GM12878 (cell line): ENCODE data around the gene STAT5A. TPM values are rescaled to one million over a fixed set of nuclear protein-coding genes. Genes with fewer than 3 reads are reported as not detected.

Experiments
- ATAC-seq: fragments of 200-7000 bp; cut with Tn5 transposase; 3 replicates; pipeline ENCODE4 v1.9.1; 2020; ENCODE audit warnings: mild to moderate bottlenecking, moderate library complexity
- BruUV-seq: library from RNA; stranded (reverse); fragments of 400-500 nt; replicated peaks from 2 replicates; lab custom pipeline; 2021; lab: Mats Ljungman, UMichigan
- CTCF ChIA-PET: fragments of 300-600 bp; sonication (Branson Sonifier 250); formaldehyde crosslinking; extraction: SDS; loops from one replicate; lab custom pipeline; 2021; ENCODE audit warnings: inconsistent platforms; lab: Yijun Ruan, JAX
- POLR2A ChIA-PET: fragments of 350-600 bp; formaldehyde crosslinking; extraction: SDS; loops from one replicate; lab custom pipeline; 2021; ENCODE audit warnings: inconsistent platforms; lab: Charles Lee
- RAD21 ChIA-PET: fragments of 300-600 bp; sonication (Branson Sonifier 250); formaldehyde crosslinking; loops from one replicate; lab custom pipeline; 2023; ENCODE audit warnings: antibody characterized with exemption; ENCODE audit not compliant: unreplicated experiment; lab: Charles Lee
- SMC1A ChIA-PET: fragments of 300-600 bp; sonication (Branson Sonifier 250); formaldehyde crosslinking; loops from one replicate; lab custom pipeline; 2023; ENCODE audit not compliant: unreplicated experiment, uncharacterized antibody; lab: Charles Lee
- DNase-seq: peaks from one replicate; pipeline ENCODE4 v3.0.0-alpha.2; 2011; ENCODE audit warnings: low read depth, low spot score
- FAIRE-seq: peaks from 3 replicates; lab custom pipeline; 2011; peaks lifted over from hg19 to GRCh38; lab: Jason Lieb, UNC
- H2AFZ ChIP-seq: 2 replicates; pipeline ENCODE4 v1.6.0; 2011; ENCODE audit warnings: low read depth, low read length, control low read depth; ENCODE audit not compliant: control insufficient read depth
- H3K27ac ChIP-seq: 2 replicates; pipeline ENCODE4 v1.5.1; 2011; ENCODE audit warnings: control low read depth; ENCODE audit not compliant: control insufficient read depth, insufficient read depth
- H3K27me3 ChIP-seq, 2 experiments: replicated peaks in 1 of 2; 2 replicates each; pipeline versions ENCODE4 v1.6.0 to v1.6.1; 2011; ENCODE audit warnings: low read length in 1 of 2; ENCODE audit not compliant: control insufficient read depth in 2 of 2, insufficient read depth in 2 of 2
- H3K36me3 ChIP-seq, 2 experiments: 2 replicates each; pipeline ENCODE4 v1.5.1; 2011; ENCODE audit warnings: low read length in 1 of 2; ENCODE audit not compliant: control insufficient read depth in 2 of 2, insufficient read depth in 2 of 2
- H3K4me1 ChIP-seq: 2 replicates; pipeline ENCODE4 v1.6.1; 2011; ENCODE audit warnings: mild to moderate bottlenecking, low read length, moderate library complexity, mixed read lengths; ENCODE audit not compliant: control insufficient read depth, insufficient read depth
- H3K4me2 ChIP-seq: 2 replicates; pipeline ENCODE4 v1.6.0; 2011; ENCODE audit warnings: control low read depth; ENCODE audit not compliant: control insufficient read depth, insufficient read depth
- H3K4me3 ChIP-seq: fragments of 200-600 bp; sonication (generic); 2 replicates; pipeline ENCODE4 v1.5.1; 2016
- H3K79me2 ChIP-seq: 2 replicates; pipeline ENCODE4 v1.6.0; 2011; ENCODE audit warnings: low read length; ENCODE audit not compliant: control insufficient read depth, insufficient read depth
- H3K9ac ChIP-seq: 2 replicates; pipeline ENCODE4 v1.8.0; 2011; ENCODE audit warnings: low read length, control low read depth, mixed read lengths; ENCODE audit not compliant: control insufficient read depth, insufficient read depth
- H3K9me3 ChIP-seq: replicated peaks from 3 replicates; pipeline ENCODE4 v1.5.1; 2011; ENCODE audit warnings: mild to moderate bottlenecking, low read length; ENCODE audit not compliant: control insufficient read depth, insufficient read depth
- H4K20me1 ChIP-seq: 2 replicates; pipeline ENCODE4 v1.6.0; 2011; ENCODE audit not compliant: control insufficient read depth, insufficient read depth
- CREB1 ChIP-seq: IDR thresholded peaks from 2 replicates; pipeline ENCODE4 v1.6.1; 2012; ENCODE audit warnings: low read depth, mild to moderate bottlenecking, inconsistent platforms
- KLF5 ChIP-seq: fragments of 450-650 bp; IDR thresholded peaks from 2 replicates; pipeline ENCODE4 v1.6.1; 2014; ENCODE audit warnings: mild to moderate bottlenecking; ENCODE audit not compliant: partially characterized antibody
- NR2F1 ChIP-seq: fragments of 450-650 bp; conservative IDR thresholded peaks from 2 replicates; pipeline ENCODE4 v1.6.1; 2017; ENCODE audit warnings: mild to moderate bottlenecking
- WGBS: methylation state at CpG from one replicate; pipeline ENCODE4 v1.1.6; 2016; ENCODE audit warnings: low lambda C conversion rate; ENCODE audit not compliant: insufficient replicate concordance, insufficient coverage; ENCODE audit errors: missing lambda C conversion rate; 5-methylcytosine and 5-hydroxymethylcytosine counted together
- in situ Hi-C: fragments of 300-500 bp; cut with MboI; formaldehyde crosslinking; loops from 9 replicates; pipeline ENCODE4 v1.14.3; 2018; ENCODE audit warnings: mixed read lengths
- intact Hi-C: fragments of 100-400 bp; cut with micrococcal nuclease; formaldehyde crosslinking; loops from one replicate; pipeline ENCODE4 v1.14.2; 2022; ENCODE audit not compliant: unreplicated experiment
- polyA plus RNA-seq, 11 experiments: library from polyadenylated mRNA; depleted of rRNA in 4 of 11; unstranded in 6 of 11; stranded (reverse) in 5 of 11; fragments of >200 nt; fragmentation: Nextera tagmentation in 4 of 11; fragmentation: Illumina TruSeq in 1 of 11; extraction: Ambion mirVana in 4 of 11; extraction: Trizol in 1 of 11; gene quantifications; 1 replicate in 1 of 11; 2 replicates in 10 of 11; pipeline versions ENCODE4 v1.2.1 to v1.2.3, GENCODE V29; 2011 to 2016; ENCODE audit warnings: inconsistent platforms in 2 of 11, missing spikeins in 2 of 11, low read depth in 1 of 11
- total RNA-seq, 4 experiments: library from RNA; depleted of rRNA in 3 of 4; stranded (reverse); fragments of >200 nt in 3 of 4; fragmentation: Illumina TruSeq in 1 of 4; extraction: Trizol in 1 of 4; gene quantifications; 2 replicates each; pipeline versions ENCODE4 v1.2.1 to v1.2.3, GENCODE V29; 2013 to 2021

The STAT5A gene
- total and polyA plus RNA-seq, 10 of the 15 experiments (the other 5 are each of a cell fraction or from before 2014, with no cell fraction given), result 14.8 to 86.4 (median 41.5) TPM

DNA sequence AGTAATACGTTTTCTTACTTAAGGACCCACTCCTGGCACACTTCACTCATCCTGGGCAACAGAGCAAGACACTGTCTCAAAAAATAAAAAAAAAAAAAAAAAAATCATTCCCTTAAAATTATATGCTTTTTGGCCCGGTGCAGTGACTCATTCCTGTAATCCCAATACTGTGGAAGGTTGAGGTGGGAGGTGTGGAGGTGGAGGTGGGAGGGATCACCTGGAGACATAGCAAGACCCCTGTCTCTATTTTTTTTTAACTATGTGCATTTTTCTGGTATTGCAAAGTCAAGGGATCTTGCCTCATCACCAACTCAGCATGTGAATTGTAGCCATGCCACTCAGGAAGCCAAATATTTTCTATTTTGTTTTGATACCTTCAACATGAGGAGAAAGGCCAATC, 21.8 kb upstream of the STAT5A start (continued):
- no peak for TF ChIP-seq KLF5

DNA sequence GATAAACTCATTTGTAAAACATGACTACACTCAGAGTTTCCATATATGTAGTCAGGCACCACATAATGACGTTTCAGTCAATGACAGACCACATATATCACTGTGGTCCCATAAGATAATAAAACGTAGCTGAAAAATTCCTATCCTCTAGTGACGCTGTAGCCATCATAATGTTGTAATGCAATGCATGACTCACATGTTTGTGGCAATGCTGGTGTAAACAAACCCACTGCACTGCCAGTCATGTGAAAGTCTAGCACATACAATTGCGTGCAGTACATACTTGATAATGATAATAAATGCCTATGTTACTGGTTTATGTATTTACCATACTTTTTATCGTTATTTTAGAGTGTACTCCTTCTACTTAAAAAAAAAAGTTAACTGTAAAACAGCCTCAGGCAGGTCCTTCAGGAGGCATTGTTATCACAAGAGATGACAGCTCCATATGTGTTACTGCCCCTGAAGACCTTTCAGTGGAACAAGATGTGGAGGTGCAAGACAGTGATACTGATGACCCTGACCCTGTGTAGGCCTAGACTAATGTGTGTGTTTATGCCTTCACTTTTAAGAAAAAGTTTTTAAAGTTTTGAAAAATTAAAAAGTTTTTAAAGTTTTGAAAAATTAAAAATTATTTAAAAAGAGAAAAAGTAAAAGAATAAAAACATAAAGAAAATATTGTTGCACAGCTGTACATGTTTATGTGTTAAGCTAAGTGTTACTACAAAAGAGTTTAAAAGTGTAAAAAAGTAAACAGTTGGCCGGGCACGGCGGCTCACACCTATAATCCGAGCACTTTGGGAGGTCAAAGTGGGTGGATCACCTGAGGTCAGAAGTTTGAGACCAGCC, 21.2 kb upstream of the STAT5A start:
- DNase-seq, result no peak
- WGBS, result 73% methylated on average over 9 of the region's 9 CpGs
- ChIA-PET SMC1A (interaction anchor here (0.7 to 5.3 kb wide), 3 partner anchors 9 to 17 kb away, joined by 3 to 36 read pairs (median 4); partner anchors contain the start of gene STAT5B), CTCF (interaction anchor here (0.6 to 1.3 kb wide), 2 partner anchors 16 to 55 kb away, joined by 3 read pairs; no protein-coding TSS in a partner anchor), POLR2A (interaction anchor here (0.7 to 0.9 kb wide), 2 partner anchors 16 to 254 kb away, joined by 3 read pairs; no protein-coding TSS in a partner anchor), RAD21 (no interaction called here)
- no peak overlapping the region for H3K4me2 ChIP-seq
- BruUV-seq, result no TSS peak
- FAIRE-seq, result no peak
- no peak overlapping the region for H3K9ac ChIP-seq
- H2AFZ ChIP-seq, result no peak overlapping the region
- no peaks in the 10 kb centered on the region; the same call in 2 of the 3 replicates for H3K9me3 ChIP-seq
- no peak overlapping the region for H3K4me3 ChIP-seq
- no peaks in the 10 kb centered on the region for H4K20me1 ChIP-seq
- peaks cover 33% of the 10 kb centered on the region for H3K79me2 ChIP-seq
- no peak overlapping the region for H3K27ac ChIP-seq
- no peaks in the 10 kb centered on the region for H3K36me3 ChIP-seq
- no peaks in the 10 kb centered on the region for H3K27me3 ChIP-seq
- peaks cover 9% of the 10 kb centered on the region for H3K4me1 ChIP-seq
- no peak; the same call in 2 of the 3 replicates for ATAC-seq
- in situ Hi-C loops (no loop called here), intact Hi-C loops (no loop called here)
- peak; percentile 50; the same call in 1 of the 2 replicates for TF ChIP-seq CREB1
- no peak for TF ChIP-seq NR2F1
